Transverse colon (tissue), 4 donors: Measurements from ENCODE around the gene ABO. TPM values are rescaled to one million over a fixed set of nuclear protein-coding genes. Genes with fewer than 3 reads are reported as not detected.
A peak's percentile ranks its signal among the peaks of the same experiment; 100 is the strongest.

ENCODE experiments used
- DNase-seq: peaks from one replicate; pipeline ENCODE4 v3.0.0-alpha.2; 2019
- H3K27ac ChIP-seq, 4 donors: fragments of 200-600 bp; sonication (generic); 2 replicates each; pipeline ENCODE4 v1.5.1; 2016 to 2018; ENCODE audit warnings: inconsistent platforms in 4 of 4
- H3K27me3 ChIP-seq: fragments of 200-600 bp; sonication (generic); 2 replicates; pipeline ENCODE4 v1.5.1; 2017; ENCODE audit warnings: inconsistent platforms
- H3K36me3 ChIP-seq, 4 donors: fragments of 200-600 bp; sonication (generic); 2 replicates each; pipeline ENCODE4 v1.5.1; 2017 to 2019; ENCODE audit warnings: inconsistent platforms in 4 of 4
- H3K4me1 ChIP-seq, 4 donors: fragments of 200-600 bp; sonication (generic); 2 replicates each; pipeline ENCODE4 v1.5.1; 2017 to 2020; ENCODE audit warnings: inconsistent platforms in 4 of 4
- H3K4me3 ChIP-seq, 4 donors: fragments of 200-600 bp; sonication (generic); 1 replicate in 1 of 4; 2 replicates in 3 of 4; pipeline versions ENCODE4 v1.5.1 to v1.6.1; 2017 to 2019; ENCODE audit warnings: inconsistent platforms in 4 of 4
- H3K9me3 ChIP-seq, 2 donors: fragments of 200-600 bp; sonication (generic); 2 replicates each; pipeline ENCODE4 v1.5.1; 2017 to 2019; ENCODE audit warnings: inconsistent platforms in 2 of 2
- CTCF ChIP-seq, 5 experiments: fragments of 200-600 bp in 3 of 5; fragments of 450-650 bp in 2 of 5; sonication (generic) in 3 of 5; IDR thresholded peaks; 1 replicate in 2 of 5; 2 replicates in 3 of 5; pipeline ENCODE4 v1.5.1; 2016 to 2017; ENCODE audit warnings: antibody characterized with exemption in 5 of 5, inconsistent platforms in 3 of 5, mild to moderate bottlenecking in 2 of 5, moderate library complexity in 1 of 5
- EP300 ChIP-seq: sonication (generic); formaldehyde crosslinking; IDR thresholded peaks from one replicate; pipeline ENCODE4 v1.6.1; 2017; ENCODE audit warnings: antibody characterized with exemption, low read depth
- POLR2A ChIP-seq: fragments of 450-650 bp; IDR thresholded peaks from one replicate; pipeline ENCODE4 v1.6.1; 2016; ENCODE audit warnings: antibody characterized with exemption, mild to moderate bottlenecking, moderate library complexity
- POLR2AphosphoS5 ChIP-seq, 3 donors: sonication (generic); formaldehyde crosslinking; IDR thresholded peaks; one replicate each; pipeline ENCODE4 v1.6.1; 2016; ENCODE audit warnings: antibody characterized with exemption in 3 of 3
- WGBS, 2 donors: methylation state at CpG; one replicate each; pipeline ENCODE4 v1.1.5; 2018; ENCODE audit warnings: low coverage in 1 of 2; 5-methylcytosine and 5-hydroxymethylcytosine counted together
- in situ Hi-C, 4 donors: fragments of 200-750 bp; cut with MboI; loops; one replicate each; pipeline versions ENCODE4 v1.15.0 to v1.15.1; 2017; ENCODE audit warnings: low sequenced_read_pairs in 3 of 4, low pct_ligation_motif_present in 1 of 4, low pct_unique_long_range_greater_than_20kb in 1 of 4
- intact Hi-C: fragments of 100-400 bp; cut with DNase I; formaldehyde crosslinking; loops from one replicate; pipeline ENCODE4 v1.15.1; 2023; ENCODE audit warnings: low total_unique reads
- total RNA-seq, 4 donors: library from RNA; depleted of rRNA; stranded (reverse); fragments of >200 nt; gene quantifications; one replicate each; pipeline ENCODE4 v1.1.0, GENCODE V29; 2016

Gene ABO
- total RNA-seq, 4 donors from 2014 or later: 77.4 to 199 (median 141) TPM

DNA sequence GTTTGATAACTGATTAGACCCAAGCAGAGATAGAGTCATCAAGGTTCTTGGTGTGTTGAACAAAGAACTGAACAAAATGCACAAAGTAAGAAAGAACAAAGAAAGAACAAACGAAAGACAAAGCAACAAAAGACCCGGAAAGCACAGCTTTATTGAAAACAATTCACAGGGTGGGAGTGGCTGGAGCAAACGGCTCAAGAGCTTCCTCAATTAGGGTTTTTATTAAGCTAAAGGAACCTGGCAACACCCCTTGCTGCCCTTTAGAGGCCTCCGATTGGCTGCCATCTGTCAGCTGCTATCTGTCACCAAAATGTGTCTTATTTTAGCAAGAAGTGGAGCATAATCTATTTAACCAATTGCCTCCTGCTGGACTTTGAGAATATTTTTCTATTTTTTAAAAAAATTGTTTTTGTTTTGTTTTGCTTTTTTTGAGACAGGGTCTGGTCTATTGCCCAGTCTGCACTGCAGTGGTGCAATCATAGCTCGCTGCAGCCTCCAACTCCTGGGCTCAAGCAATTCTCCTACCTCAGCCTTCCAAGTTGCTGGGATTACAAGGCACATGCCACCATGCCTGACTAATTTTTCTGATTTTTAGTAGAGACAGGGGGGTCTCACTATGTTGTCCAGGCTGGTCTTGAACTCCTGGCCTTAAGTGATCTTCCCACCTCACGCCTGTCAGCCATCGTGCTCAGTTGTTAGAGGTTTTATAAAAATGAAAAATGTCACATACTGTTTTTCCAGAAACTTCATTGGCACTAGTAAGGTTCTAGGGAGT, 7.7 kb upstream of the ABO start:
- intact Hi-C loops: no loop called here
- H3K27ac ChIP-seq: peak overlapping the region; percentile 76 to 88 (median 85)
- in situ Hi-C loops: no loop called here
- WGBS, 2 donors: 46 to 48% methylated on average over 6 to 7 of the region's 7 CpGs
- no peaks in the 10 kb centered on the region for H3K9me3 ChIP-seq
- H3K4me1 ChIP-seq: peaks cover 5 to 36% (median 31%) of the 10 kb centered on the region in 4 donors
- DNase-seq: peak; percentile 57
- H3K36me3 ChIP-seq: no peaks in the 10 kb centered on the region
- no peaks in the 10 kb centered on the region for H3K27me3 ChIP-seq
- TF ChIP-seq CTCF (IDR thresholded peaks at IDR 0.05): peak in 1 of 5 experiments; percentile 12
- TF ChIP-seq POLR2A: no peak
- peak in 1 of 3 donors; percentile 16 for TF ChIP-seq POLR2AphosphoS5 (IDR thresholded peaks at IDR 0.05)
- H3K4me3 ChIP-seq: peak overlapping the region in 1 of 4 donors; percentile 19

- peaks cover 4% of the 10 kb centered on the region for H3K27me3 ChIP-seq
- peak; percentile 14 for DNase-seq
- intact Hi-C loops (no loop called here), in situ Hi-C loops (no loop called here)
- H3K4me1 ChIP-seq: peaks cover 5 to 39% (median 34%) of the 10 kb centered on the region in 4 donors
- peak overlapping the region; percentile 76 to 88 (median 85) for H3K27ac ChIP-seq
- no peak overlapping the region for H3K4me3 ChIP-seq
- TF ChIP-seq CTCF (IDR thresholded peaks at IDR 0.05) (no peak), POLR2AphosphoS5 (IDR thresholded peaks at IDR 0.05) (no peak), EP300 (no peak), POLR2A (no peak)
- no peaks in the 10 kb centered on the region for H3K36me3 ChIP-seq
- WGBS, 2 donors: 45 to 64% methylated on average over 4 to 5 of the region's 5 CpGs
- H3K9me3 ChIP-seq: no peaks in the 10 kb centered on the region
Observed at GRCh38 chr9:133280392-133280791, 5.4 kb upstream of the ABO start.

DNA sequence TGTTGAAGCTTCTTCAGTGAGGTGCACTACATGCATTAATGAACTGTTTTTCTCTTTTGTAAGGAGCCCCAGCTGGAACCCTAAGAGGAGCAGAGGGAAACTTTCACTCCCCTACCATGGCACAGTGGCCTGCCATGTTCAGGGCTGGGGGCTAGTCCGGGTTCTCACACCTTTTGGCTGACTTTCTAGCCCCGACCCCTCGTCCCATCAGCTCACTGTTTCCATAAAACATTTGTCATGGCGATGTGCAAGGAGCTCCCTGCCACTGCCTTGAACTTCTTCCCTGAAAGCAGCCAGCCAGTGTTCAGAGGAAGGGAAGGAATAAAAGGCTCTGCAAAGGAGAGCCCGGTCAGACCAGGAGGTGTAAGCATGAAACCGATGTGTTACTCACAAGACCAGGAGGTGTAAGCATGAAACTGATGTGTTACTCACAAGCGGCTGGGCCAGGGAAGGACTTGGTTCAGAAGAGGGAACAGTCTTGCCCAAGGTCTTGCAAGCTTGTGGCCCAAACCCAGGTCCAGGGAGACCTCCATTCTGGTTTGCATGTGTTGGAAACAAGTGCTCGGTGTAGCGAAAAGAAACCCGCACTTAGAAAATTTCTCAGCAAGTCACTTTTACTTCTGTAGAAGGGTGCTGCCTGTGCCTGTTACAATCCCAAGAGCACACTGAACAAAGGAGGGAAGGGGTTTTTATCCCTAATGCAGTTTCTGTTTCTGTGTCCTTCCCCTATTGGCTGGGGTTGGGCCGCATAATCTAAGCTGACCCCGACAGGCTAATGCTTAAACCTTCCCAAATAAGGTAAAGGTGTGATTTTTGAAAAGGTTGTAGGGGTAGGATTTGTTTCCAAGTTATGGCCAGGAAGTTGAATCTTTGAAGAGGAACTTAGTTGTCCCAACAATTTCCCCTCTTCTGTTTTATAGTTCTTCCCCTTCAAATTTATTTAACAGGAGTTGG, 3.4 kb upstream of the ABO start:
- H3K27me3 ChIP-seq: peaks cover 18% of the 10 kb centered on the region
- no peak overlapping the region for H3K4me3 ChIP-seq
- peak; percentile 5 for DNase-seq
- in situ Hi-C loops: no loop called here
- peaks cover 5 to 38% (median 33%) of the 10 kb centered on the region in 4 donors for H3K4me1 ChIP-seq
- intact Hi-C loops: no loop called here
- H3K36me3 ChIP-seq: no peaks in the 10 kb centered on the region
- no peak for TF ChIP-seq CTCF (IDR thresholded peaks at IDR 0.05)
- TF ChIP-seq EP300: no peak
- TF ChIP-seq POLR2AphosphoS5 (IDR thresholded peaks at IDR 0.05): no peak
- no peak for TF ChIP-seq POLR2A
- WGBS, 2 donors: 84 to 86% methylated on average over 9 to 12 of the region's 12 CpGs
- no peaks in the 10 kb centered on the region for H3K9me3 ChIP-seq
- no peak overlapping the region for H3K27ac ChIP-seq

DNA sequence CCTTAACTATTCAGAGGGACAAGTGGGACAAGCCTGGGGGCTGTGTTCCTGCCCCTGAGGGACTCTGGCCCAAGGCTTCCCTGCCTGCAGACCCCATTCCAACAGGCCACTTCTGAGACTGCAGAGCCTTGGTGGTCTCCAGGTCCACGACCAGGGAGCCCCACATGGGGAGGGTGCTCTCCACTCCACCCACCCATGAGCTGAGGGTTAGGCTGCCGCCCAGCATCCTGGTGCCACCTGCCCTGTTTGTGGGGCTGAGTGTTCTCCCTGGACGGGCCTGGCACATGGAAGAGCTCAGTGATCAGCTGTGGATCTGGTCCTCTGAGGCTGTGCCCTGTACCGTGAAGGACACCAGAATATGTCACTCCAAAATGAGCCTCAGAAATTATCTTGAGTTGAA, 2.5 kb upstream of the ABO start:
- Histone ChIP-seq H3K4me1 (peaks cover 8 to 39% (median 28%) of the 10 kb centered on the region in 4 donors), H3K4me3 (no peak overlapping the region), H3K27ac (no peak overlapping the region), H3K9me3 (no peaks in the 10 kb centered on the region), H3K36me3 (no peaks in the 10 kb centered on the region), H3K27me3 (peaks cover 18% of the 10 kb centered on the region)
- intact Hi-C loops: loop anchor here (1.0 kb wide), 1 partner anchor 39 kb away; no protein-coding TSS in a partner anchor
- DNase-seq: peak; percentile 2
- TF ChIP-seq POLR2AphosphoS5 (IDR thresholded peaks at IDR 0.05) (no peak), EP300 (no peak), CTCF (IDR thresholded peaks at IDR 0.05) (no peak), POLR2A (no peak)
- in situ Hi-C loops: no loop called here
- 77 to 100% methylated on average over 2 to 3 of the region's 4 CpGs for WGBS, 2 donors
